ENCODE data around the gene USP13. TPM values are rescaled to one million over a fixed set of nuclear protein-coding genes. Genes with fewer than 3 reads are reported as not detected.

USP13 gene
- total and polyA plus RNA-seq, 2 of the 13 experiments (the other 11 are each of a cell fraction or from before 2014, with no cell fraction given) = 15.9 to 36.7 TPM

DNA sequence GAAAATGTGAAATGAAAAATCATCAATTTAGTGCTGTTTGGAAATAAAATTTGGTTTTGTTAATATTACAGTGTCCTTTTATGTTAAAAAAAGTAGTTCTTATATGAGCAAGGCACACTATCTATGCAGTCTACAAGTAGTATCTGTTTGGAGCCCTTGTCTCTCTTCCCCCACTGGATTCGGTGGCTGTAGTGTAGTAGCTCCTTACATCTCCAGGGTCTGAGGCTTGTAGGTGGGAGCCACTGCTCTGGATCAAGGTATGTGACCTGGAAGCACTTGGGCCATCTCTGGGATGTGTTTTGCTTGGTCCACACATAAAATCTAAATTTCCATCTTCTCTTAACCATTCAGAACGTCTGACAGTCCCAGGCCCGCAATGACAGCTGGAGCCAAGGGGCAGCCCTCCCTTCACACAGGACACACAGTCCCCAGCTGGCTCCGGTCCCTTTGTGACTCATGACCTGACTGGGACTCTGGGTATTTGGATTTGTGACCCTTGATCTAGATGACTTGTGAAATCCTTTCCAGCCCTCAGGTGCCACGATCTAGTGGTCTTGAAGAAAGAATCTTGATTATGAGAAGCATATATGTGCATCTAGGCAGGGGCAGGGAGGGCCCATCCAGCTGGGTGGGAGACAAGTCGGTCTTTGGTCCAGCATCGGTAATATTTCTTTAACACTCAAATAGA lies 80.0 kb downstream of the USP13 start (continued):
- TF ChIP-seq, protein P1, sequence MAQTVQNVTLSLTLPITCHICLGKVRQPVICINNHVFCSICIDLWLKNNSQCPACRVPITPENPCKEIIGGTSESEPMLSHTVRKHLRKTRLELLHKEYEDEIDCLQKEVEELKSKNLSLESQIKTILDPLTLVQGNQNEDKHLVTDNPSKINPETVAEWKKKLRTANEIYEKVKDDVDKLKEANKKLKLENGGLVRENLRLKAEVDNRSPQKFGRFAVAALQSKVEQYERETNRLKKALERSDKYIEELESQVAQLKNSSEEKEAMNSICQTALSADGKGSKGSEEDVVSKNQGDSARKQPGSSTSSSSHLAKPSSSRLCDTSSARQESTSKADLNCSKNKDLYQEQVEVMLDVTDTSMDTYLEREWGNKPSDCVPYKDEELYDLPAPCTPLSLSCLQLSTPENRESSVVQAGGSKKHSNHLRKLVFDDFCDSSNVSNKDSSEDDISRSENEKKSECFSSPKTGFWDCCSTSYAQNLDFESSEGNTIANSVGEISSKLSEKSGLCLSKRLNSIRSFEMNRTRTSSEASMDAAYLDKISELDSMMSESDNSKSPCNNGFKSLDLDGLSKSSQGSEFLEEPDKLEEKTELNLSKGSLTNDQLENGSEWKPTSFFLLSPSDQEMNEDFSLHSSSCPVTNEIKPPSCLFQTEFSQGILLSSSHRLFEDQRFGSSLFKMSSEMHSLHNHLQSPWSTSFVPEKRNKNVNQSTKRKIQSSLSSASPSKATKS (CRISPR knock-in tag; IDR thresholded peaks at IDR 0.05) = no peak
- TF ChIP-seq, protein P2, sequence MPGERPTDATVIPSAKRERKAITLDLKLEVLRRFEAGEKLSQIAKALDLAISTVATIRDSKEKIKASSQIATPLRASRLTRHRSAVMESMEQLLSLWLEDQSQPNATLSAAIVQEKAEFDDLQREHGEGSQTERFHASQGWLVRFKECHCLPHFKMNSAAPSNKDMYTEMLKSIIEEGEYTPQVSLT (CRISPR knock-in tag; IDR thresholded peaks at IDR 0.05; ENCODE audit: borderline replicate concordance, low read depth) = no peak
- TF ChIP-seq, protein P3, sequence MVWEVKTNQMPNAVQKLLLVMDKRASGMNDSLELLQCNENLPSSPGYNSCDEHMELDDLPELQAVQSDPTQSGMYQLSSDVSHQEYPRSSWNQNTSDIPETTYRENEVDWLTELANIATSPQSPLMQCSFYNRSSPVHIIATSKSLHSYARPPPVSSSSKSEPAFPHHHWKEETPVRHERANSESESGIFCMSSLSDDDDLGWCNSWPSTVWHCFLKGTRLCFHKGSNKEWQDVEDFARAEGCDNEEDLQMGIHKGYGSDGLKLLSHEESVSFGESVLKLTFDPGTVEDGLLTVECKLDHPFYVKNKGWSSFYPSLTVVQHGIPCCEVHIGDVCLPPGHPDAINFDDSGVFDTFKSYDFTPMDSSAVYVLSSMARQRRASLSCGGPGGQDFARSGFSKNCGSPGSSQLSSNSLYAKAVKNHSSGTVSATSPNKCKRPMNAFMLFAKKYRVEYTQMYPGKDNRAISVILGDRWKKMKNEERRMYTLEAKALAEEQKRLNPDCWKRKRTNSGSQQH (CRISPR knock-in tag; IDR thresholded peaks at IDR 0.05; ENCODE audit: low read depth) = no peak; the same call in 1 of the 2 replicates
- TF ChIP-seq ZBTB1 (CRISPR knock-in tag; IDR thresholded peaks at IDR 0.05; ENCODE audit: borderline replicate concordance) = no peak
- 0 out of 2 replicates have a peak, but pooled peaks have one; percentile 14 for TF ChIP-seq GABPB1 (CRISPR knock-in tag; IDR thresholded peaks at IDR 0.05)
- TF ChIP-seq ZNF557 (CRISPR knock-in tag; IDR thresholded peaks at IDR 0.05) = no peak
- TF ChIP-seq ZNF446 (CRISPR knock-in tag; IDR thresholded peaks at IDR 0.05) = no peak
- TF ChIP-seq ZNF850 (CRISPR knock-in tag; conservative IDR thresholded peaks at IDR 0.05) = no peak
- no peak for TF ChIP-seq ZNF629 (CRISPR knock-in tag; conservative IDR thresholded peaks at IDR 0.05)
- no peak for TF ChIP-seq ZNF232 (CRISPR knock-in tag; IDR thresholded peaks at IDR 0.05; ENCODE audit: borderline replicate concordance)
- no peak for TF ChIP-seq CENPT (CRISPR knock-in tag; IDR thresholded peaks at IDR 0.05; ENCODE audit: low read depth)
- TF ChIP-seq ZNF501 (CRISPR knock-in tag; IDR thresholded peaks at IDR 0.05) = peak; percentile 59; the same call in 1 of the 2 replicates
- TF ChIP-seq MAZ (IDR thresholded peaks at IDR 0.05; ENCODE audit: borderline replicate concordance, low read depth, low read length) = no peak
- TF ChIP-seq MAZ (CRISPR knock-in tag; IDR thresholded peaks at IDR 0.05; ENCODE audit: low read depth) = no peak
- TF ChIP-seq ZNF136 (CRISPR knock-in tag; IDR thresholded peaks at IDR 0.05; ENCODE audit: low read depth) = 0 out of 2 replicates have a peak, but pooled peaks have one; percentile 33
- no peak for TF ChIP-seq ZFP37 (CRISPR knock-in tag; IDR thresholded peaks at IDR 0.05; ENCODE audit: borderline replicate concordance)
- no peak for TF ChIP-seq PLRG1 (conservative IDR thresholded peaks at IDR 0.05)
- TF ChIP-seq, protein P4, sequence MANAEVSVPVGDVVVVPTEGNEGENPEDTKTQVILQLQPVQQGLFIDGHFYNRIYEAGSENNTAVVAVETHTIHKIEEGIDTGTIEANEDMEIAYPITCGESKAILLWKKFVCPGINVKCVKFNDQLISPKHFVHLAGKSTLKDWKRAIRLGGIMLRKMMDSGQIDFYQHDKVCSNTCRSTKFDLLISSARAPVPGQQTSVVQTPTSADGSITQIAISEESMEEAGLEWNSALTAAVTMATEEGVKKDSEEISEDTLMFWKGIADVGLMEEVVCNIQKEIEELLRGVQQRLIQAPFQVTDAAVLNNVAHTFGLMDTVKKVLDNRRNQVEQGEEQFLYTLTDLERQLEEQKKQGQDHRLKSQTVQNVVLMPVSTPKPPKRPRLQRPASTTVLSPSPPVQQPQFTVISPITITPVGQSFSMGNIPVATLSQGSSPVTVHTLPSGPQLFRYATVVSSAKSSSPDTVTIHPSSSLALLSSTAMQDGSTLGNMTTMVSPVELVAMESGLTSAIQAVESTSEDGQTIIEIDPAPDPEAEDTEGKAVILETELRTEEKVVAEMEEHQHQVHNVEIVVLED (CRISPR knock-in tag; IDR thresholded peaks at IDR 0.05; ENCODE audit: borderline replicate concordance) = peak; percentile 17; the same call in 1 of the 2 replicates
- no peak for TF ChIP-seq NFE2 (CRISPR knock-in tag; IDR thresholded peaks at IDR 0.05)
- no peak for TF ChIP-seq ZNF724P (CRISPR knock-in tag; IDR thresholded peaks at IDR 0.05; ENCODE audit: borderline replicate concordance)
- no peak for TF ChIP-seq MATR3 (CRISPR knock-in tag; IDR thresholded peaks at IDR 0.05)
- TF ChIP-seq, protein P5, sequence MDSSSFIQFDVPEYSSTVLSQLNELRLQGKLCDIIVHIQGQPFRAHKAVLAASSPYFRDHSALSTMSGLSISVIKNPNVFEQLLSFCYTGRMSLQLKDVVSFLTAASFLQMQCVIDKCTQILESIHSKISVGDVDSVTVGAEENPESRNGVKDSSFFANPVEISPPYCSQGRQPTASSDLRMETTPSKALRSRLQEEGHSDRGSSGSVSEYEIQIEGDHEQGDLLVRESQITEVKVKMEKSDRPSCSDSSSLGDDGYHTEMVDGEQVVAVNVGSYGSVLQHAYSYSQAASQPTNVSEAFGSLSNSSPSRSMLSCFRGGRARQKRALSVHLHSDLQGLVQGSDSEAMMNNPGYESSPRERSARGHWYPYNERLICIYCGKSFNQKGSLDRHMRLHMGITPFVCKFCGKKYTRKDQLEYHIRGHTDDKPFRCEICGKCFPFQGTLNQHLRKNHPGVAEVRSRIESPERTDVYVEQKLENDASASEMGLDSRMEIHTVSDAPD (CRISPR knock-in tag; IDR thresholded peaks at IDR 0.05) = no peak
- TF ChIP-seq ZNF547 (CRISPR knock-in tag; IDR thresholded peaks at IDR 0.05) = 0 out of 2 replicates have a peak, but pooled peaks have one; percentile 15
- TF ChIP-seq STAG1 (CRISPR knock-in tag; IDR thresholded peaks at IDR 0.05) = no peak

Measured in HepG2 (cell line).